HG03196 (cell line): ENCODE data around the gene TF.

Experiments used
- ATAC-seq: cut with Tn5 transposase; IDR thresholded peaks from one replicate; pipeline ENCODE4 v1.9.1; 2021; ENCODE audit not compliant: unreplicated experiment

The TF gene

DNA sequence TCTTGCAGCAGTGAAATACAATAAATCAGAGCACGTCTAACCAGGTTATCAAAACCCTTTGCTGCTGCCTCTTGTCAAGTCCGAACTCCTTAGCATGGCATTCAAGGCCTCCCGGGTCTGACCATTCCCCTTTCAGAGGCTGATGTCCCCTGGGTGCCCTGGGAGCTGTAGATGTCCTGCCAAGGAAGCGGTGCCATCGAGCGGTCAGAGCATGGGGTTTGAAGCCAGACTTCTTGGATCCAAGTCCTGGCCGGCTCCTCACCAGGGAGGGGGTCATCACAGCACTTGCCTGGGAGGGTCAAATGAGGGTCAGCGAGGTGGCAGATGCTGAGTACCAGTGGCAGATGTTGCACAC lies 496 bp downstream of the TF start:
- no peak for ATAC-seq

DNA sequence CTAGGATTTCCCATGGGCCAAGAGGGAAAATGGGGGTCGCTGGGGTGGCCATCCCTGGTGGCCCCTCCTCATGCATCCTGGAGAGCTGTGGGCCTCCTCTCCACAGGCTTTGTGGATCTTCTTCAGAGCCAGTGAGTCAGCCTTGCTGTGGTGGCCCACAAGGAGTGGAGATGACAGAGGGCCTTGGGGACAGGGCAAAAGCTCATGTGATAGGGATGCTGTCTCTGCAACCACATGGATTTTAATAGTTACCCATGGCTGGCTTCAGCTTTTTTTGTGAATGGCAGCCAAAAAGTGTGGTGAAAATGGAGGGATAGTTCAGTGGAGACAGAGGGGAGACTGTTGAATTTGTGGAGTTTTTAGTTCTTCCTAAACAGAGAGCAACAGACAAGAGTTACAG lies 1.2 kb downstream of the TF start:
- no peak for ATAC-seq

DNA sequence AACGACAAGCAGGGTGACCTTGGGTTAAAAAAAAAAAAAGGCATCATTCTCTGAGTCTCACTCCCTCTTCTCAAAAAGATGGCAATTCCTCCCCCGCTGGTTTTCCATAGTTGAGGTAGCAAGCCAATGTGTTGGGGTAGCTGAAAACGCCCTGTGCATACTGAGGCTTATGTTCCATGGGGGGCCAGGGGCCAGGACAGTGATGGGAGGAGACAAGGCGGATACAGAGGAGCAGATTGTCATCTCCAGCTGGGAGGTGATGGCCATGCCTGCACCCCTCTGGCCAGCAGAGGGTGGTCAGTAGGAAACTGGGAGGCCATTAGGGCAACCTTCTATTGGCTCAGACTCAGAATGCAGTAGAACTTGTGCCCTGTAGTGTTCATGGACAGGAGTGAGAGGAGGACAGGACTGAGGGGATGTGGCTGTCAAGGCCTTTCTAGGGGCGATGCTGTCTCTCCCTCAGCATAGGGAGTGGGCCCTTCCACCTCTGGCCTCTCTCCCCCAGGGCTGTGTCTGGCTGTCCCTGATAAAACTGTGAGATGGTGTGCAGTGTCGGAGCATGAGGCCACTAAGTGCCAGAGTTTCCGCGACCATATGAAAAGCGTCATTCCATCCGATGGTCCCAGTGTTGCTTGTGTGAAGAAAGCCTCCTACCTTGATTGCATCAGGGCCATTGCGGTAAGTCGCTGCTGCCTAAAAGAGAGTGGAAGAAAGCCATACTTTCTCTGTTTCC lies 1.9 kb downstream of the TF start:
- ATAC-seq = no peak

DNA sequence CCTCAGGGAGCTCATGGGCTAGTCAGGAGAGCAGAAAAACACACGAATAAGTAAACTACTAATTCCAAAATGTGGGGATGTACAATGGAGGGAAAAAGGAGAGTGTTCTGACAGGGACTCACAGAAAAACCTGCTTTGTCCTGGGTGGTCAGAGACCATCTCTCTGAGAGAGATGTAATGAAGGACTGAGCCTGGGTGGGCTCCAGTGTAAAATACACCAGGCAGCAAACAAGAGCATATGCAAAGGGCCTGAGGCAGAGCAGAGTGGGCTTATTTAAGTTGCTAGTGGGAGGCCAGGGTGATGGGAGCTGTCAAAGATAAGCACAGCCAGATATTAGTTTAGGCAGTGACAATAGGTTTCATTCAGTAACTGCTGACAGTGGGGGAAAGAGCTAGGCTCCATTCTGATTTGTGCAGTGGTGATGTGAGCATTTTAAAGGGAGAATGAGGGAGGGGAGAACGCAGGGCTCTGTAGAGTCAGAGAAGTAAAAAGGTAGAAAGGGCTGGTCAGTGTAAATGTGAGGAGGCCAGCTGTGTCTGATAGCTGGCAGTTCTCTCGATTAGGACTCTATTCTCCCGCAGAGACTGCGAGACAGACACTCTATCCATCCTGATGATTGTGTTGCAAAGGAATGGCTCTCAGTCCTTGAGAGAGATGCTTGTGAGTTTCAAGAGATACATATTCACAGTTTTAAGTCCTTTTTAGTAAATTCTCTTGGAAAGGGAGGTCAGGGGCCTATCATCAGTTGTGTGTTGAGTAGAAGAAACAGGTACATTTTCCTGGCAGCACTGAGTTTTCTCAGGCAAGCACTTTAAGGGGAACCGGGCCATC lies 3.5 kb downstream of the TF start:
- no peak for ATAC-seq

DNA sequence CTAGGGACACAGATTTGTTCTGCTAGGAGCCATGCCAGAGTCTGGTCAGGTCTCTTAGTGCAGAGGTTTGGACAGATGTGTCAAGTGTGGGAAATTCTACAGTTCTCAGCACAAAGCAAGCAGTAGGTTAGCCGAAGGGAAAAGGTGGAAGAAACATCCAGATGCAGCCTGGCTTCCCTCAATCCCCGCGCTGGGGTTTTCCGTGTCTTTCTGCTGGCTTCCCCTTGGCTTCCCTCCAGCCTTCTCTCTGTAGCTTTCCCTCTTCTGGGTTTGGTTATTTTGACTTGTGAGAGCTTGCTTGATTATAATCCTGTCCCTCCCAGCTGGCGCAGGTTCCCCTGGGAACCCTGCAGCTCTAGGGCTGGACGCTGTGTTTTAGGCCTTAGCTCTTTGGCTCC lies 4.1 kb downstream of the TF start:
- no peak for ATAC-seq

DNA sequence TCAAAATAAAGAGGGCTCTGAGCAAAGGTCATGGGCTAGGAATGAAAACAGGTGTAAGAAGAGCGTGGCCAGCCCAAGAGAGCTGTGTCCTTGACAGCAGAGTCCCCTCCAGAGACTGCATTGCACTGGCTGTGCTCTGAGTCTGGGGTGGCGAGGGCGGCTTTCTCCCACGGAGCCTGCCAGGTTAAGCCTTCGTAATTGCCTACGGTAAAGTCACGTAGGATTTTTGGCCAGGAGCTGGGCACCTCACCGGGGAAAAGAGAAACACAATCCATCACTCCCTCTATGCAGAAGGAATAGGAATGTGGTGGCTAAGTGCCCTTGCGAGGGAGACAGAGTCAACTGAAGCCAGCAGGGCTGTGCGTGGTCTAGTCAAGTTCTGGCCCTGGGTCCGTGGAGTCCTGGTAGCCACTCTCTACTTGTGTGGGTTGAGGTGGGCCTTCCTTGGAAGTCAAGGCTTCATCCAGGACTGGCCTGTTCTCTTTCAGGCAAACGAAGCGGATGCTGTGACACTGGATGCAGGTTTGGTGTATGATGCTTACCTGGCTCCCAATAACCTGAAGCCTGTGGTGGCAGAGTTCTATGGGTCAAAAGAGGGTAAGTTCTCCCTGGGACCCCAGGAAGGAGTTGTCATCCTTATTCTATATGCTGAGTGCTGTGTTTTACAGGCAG lies 7.0 kb downstream of the TF start:
- ATAC-seq = no peak

DNA sequence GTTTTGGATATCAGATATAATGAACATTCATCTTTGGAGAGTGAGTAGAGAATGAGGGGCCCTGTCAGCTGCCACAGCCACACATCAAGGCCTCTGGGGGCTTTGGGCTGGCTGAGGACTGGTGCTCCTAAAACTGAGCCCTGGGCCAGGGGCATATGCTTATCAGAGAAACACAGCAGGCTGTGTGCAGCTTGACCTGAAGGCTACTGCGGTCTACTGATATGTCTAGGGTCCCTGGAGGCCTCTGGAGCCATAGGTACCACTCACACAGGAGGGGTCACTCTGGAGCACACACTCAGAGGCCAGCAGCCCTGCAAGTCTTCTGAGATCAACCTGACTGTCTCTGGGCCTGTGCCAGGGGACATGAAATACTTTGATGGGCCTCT lies 7.6 kb downstream of the TF start:
- no peak for ATAC-seq

DNA sequence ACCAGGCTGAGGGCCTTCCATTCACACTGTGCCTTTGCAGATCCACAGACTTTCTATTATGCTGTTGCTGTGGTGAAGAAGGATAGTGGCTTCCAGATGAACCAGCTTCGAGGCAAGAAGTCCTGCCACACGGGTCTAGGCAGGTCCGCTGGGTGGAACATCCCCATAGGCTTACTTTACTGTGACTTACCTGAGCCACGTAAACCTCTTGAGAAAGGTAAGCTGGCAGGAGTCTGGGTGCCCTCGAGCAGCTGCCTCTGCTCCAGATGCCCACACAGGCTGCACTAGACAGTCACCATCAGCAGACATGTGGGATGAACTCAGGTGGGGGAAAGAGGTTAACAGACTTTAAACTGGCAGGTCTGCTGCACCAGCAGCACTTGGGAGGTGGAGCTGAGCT lies 8.3 kb downstream of the TF start:
- ATAC-seq = no peak

DNA sequence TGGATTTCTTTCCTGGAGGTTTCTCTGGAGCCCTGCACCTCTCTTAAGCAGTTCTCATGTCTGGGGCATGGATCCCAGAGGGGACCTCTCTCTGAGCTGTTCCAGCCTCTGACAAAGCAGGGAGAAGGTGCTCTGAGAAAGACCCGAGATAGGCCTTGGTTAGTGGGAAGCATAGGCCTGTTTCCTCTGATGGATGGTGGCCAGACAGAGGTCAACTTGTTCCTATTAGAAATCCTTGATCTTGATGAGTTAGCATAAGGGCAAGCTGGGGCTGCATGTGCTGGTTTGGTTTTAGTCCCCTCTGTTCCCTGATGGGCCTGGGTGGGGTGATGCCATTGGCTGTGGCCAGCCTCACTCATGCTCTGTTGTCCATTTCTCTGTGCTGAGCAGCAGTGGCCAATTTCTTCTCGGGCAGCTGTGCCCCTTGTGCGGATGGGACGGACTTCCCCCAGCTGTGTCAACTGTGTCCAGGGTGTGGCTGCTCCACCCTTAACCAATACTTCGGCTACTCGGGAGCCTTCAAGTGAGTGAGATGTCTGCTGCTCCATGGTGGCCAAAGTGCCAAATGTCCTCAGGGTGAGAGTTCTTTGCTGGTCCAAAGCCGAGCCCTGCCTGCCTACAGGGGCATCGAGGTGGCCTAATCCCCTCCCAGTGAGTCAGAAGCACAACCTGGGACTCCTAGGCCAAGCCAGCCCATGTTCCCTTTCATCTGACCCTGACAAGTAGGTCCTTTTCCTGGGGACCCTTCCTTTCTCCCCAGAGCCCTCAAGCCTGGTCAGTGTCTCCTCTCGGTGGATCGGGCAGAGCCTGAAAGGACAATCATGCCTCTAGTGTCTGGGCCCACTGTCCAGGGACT lies 9.0 kb downstream of the TF start:
- ATAC-seq = no peak

DNA sequence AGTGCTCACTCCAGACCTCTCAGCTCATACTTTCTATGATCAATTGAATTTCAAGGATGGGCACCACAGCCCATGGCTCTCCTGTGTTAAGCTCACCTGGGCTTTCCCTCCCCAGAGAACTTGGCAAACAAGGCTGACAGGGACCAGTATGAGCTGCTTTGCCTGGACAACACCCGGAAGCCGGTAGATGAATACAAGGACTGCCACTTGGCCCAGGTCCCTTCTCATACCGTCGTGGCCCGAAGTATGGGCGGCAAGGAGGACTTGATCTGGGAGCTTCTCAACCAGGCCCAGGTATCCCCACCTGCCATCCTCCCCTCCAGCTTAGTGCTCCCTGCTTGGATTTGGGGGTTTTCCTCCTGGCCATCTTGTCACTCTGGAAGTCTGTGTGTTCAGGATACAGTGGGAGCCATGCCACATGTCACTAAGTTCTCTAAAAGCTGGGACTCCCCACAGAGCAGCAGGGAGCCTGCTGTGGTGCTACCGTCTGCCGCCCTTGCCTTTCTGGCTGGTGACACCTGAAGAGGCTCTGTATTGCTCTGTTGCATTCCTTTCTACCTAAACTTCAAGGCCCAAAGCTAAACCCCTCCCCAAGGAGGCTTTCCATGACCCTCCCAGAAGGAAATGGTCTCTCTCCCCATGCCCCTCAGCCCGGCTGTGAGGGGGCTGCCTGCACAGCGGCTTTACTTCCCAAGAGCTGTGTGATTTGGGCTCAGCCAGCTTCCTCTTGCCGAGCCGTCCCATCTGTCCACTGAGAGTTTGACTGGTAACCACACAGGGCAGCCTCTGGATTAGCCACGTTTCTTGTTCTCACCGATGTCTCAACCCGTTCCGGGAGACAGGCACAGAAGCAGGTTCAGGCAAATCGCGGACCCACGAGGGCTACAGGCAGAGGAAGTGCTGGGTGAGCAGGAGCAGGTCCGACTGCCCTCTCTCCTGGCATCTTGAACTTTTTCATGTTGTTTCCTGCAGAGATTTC lies 10.8 kb downstream of the TF start:
- ATAC-seq = no peak

DNA sequence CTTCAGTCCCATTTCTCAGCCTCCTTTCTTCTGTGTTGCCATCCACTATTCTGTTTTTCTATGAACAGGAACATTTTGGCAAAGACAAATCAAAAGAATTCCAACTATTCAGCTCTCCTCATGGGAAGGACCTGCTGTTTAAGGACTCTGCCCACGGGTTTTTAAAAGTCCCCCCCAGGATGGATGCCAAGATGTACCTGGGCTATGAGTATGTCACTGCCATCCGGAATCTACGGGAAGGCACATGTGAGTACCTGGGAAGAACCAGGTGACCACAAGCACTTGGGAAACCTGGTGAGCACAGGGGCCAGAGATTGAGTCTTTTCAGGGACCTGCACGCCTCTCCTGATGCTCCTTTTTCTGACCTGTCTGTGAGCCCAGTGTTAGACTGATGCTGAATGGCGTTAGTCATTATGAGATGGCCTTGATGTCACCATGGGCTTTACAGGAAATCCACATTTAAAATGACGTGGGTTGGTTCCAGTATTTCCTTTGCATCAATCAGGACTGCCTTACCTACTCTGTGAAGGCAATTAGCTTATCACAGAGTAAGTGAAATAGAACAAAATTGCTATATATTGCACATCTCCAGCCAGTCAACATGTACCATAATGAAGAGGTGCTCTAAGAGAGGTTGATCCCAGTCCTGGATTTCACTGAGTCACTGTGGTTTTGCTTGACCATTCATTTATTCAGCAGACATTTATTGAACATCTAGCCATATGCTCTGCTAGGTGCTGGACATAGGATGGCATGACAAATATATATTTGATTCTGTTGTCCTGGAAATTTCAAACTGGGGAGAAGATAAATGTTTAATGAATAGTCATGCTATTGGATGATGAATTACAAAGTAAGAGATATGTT lies 11.7 kb downstream of the TF start:
- no peak for ATAC-seq

DNA sequence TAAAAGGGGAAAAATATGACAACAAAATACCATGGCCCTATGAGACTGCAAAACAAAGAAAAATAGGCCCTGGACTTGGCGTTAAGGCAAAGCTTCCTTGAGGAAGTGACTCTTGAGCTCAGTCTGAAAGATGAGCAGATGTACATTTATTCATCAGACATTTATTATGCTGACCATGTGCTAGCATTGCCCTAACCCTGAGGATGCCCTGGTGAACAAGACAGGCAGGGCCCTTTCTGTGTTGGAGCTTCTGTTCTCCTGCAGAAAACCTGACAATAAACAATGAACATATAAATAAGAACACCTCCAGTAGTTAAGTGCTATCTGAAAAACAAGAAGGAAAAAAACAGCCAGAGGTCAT lies 12.4 kb downstream of the TF start:
- ATAC-seq = no peak

DNA sequence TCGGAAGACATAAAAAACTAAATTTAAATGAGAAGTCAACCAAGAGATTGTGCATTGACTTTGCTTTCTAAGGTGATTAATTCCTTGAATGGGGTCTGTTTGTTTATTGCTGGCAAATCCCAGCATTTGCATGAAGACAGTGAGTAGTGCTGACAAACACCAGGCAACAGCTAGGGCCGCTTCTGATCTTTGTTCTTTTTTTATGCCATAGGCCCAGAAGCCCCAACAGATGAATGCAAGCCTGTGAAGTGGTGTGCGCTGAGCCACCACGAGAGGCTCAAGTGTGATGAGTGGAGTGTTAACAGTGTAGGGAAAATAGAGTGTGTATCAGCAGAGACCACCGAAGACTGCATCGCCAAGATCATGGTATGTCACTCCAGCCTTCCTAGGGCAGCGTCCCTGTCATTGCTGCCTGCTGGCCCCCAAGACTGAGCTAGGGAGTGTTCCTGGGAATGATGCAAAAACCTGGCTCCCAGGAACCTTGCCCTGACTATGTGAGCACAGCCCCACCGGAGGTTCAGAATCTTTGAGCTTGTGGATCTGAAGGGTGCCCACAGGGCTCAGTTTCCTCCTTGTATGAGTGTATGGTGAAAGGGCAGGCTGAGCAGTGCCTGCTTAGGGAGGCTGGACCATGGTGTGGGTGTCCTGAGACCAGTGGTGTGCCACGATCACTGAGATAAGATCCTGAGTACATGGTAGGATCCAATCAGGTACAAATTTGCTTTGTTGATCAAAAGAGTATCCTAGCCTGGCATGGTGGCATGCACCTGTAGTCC lies 13.0 kb downstream of the TF start:
- no peak for ATAC-seq

DNA sequence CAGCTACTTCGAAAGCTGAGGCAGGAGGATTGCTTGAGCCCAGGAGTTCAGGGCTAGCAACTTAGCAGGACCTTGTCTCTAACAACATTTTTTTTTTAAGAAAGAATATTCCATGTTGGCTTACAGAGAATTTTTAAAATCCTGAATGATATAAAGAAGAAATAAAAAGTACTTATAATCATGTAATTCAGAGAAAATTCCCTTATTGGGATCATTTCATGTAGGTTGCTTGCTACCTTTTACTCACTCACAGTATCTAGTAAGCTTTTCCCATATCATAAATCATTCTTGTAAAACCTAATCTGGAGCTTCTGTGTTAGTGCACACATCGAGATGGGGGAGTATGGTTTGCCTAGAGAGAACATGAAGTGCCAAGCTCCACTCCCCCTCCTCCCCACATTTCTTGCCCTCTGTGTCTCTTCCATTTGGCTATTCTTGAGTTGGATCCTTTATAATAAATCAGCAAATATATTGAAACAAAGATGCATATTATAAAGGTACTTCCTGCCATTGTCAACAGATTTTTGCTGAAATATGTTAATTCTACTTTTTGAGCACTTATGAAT lies 13.6 kb downstream of the TF start:
- no peak for ATAC-seq

DNA sequence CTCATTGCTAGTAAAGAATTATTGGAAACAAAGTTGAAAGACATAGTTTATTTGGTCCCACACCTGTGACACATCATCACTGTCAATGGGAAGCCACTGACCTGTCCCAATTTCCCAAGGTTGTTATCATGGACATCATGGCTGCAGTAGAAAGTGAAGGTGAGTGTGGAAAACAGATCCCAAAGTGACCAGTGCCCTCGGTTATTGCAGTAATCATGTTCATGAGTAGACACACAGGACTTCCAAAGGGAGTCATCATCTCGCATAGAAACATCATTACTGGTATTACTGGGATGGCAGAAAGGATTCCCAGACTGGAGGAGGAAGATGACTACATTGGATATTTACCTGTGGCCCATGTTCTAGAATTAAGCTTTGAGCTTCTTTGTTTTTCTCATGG lies 14.7 kb downstream of the TF start:
- ATAC-seq = no peak

DNA sequence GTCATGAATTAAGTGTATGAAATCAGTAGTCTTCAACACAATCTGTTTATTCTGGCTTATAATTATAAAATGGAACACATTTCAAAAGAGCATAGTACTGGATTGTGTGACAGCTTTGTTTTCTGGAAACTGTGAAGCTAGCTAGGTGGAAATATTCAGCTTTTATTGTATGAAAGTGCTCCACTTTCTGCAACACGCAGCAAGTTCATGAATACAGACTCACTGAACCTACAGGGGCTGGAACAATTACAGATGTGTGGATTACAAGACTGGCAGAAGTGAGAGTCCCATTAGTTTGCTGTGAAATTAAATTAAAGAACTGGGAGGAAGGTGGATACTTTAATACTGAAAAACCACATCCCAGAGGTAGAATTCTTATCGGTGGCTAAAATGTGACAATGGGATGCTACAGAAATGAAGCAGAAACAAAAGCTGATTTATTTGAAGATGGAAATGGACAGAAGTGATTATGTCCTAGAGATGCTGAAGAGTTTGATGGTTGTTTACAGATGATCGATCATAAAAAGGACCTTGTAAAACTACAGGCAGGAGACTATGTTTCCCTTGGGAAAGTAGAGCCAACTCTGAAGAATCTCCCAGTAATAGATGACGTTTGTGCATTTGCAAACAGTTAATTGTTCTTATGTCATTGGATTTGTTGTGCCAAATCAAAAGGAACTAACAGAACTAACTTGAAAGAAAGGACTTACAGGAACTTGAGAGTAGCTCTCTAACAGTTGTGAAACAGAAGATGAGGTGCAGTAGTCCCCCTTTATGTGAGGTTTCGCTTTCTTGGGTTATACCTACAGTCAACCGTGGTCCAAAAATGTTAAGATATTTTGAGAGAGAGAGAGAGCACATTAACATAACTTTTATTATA lies 15.7 kb downstream of the TF start:
- no peak for ATAC-seq

DNA sequence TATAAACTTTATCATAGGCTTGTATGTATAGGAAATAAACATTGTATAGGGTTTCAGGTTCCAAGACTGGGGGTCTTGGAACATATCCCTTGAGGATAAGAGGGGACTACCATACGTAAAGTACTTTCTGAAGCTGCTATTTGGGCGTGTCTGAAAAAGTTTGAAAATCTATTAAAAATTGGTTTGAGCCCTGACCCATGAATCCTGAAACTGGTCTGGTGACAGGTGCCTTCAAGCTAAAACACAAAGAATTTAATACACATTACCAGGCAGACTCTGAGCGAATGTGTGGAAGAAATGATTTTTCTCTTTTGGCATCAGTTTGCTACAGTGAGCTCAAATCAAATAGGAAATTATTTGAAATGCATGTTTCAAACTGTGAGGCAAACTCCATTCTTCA lies 16.3 kb downstream of the TF start:
- ATAC-seq = no peak
